ENCODE data around the gene GYS1.

- TF ChIP-seq POLR2A (IDR thresholded peaks at IDR 0.05; ENCODE audit: low read length), result no peak
- no peak for TF ChIP-seq GATA1 (IDR thresholded peaks at IDR 0.05; ENCODE audit: low read depth, low read length)
These were observed 23.6 kb downstream of the GYS1 start for GRCh38 chr19:48969276-48970138.

All from erythroblast (primary cell).